Upper lobe of left lung (tissue), 4 donors: ENCODE data around the gene WIPF2.

ENCODE experiments used
- CTCF ChIP-seq, 6 experiments: fragments of 450-650 bp in 4 of 6; fragments of 200-600 bp in 2 of 6; sonication (generic) in 2 of 6; IDR thresholded peaks; one replicate each; pipeline ENCODE4 v1.5.1; 2016 to 2019; ENCODE audit warnings: antibody characterized with exemption in 6 of 6
- EP300 ChIP-seq, 4 donors: sonication (generic); formaldehyde crosslinking; IDR thresholded peaks; one replicate each; pipeline ENCODE4 v1.5.1; 2017; ENCODE audit warnings: antibody characterized with exemption in 4 of 4, control low read depth in 2 of 4
- POLR2AphosphoS5 ChIP-seq, 2 donors: sonication (generic); formaldehyde crosslinking; IDR thresholded peaks; one replicate each; pipeline ENCODE4 v1.5.1; 2017; ENCODE audit warnings: antibody characterized with exemption in 2 of 2

- TF ChIP-seq CTCF (IDR thresholded peaks at IDR 0.05) (no peak), POLR2AphosphoS5 (IDR thresholded peaks at IDR 0.05) (peak in 1 of 2 donors; percentile 45), EP300 (IDR thresholded peaks at IDR 0.05) (no peak)
These were observed 107.1 kb downstream of the WIPF2 start for GRCh38 chr17:40326014-40326831.
